ENCODE data around the gene FAM174C.

DNA sequence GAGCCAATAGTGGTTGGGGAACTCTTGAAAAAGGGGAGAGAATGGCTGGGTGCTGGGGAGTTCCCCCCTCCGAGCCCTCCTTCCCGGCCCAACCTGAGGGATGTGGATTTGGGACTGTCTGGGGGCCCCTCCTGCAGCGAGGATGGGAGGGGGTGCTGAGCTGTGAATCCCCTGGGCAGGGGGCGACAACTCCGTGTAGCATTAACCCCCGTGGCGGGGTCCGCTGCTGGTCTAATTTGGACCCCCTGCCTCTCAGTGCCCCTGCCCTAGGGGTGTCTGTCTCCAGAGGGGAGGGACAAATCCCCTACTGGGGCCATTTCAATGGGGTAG is 17.2 kb upstream of the FAM174C start:
- TF ChIP-seq, protein P1, sequence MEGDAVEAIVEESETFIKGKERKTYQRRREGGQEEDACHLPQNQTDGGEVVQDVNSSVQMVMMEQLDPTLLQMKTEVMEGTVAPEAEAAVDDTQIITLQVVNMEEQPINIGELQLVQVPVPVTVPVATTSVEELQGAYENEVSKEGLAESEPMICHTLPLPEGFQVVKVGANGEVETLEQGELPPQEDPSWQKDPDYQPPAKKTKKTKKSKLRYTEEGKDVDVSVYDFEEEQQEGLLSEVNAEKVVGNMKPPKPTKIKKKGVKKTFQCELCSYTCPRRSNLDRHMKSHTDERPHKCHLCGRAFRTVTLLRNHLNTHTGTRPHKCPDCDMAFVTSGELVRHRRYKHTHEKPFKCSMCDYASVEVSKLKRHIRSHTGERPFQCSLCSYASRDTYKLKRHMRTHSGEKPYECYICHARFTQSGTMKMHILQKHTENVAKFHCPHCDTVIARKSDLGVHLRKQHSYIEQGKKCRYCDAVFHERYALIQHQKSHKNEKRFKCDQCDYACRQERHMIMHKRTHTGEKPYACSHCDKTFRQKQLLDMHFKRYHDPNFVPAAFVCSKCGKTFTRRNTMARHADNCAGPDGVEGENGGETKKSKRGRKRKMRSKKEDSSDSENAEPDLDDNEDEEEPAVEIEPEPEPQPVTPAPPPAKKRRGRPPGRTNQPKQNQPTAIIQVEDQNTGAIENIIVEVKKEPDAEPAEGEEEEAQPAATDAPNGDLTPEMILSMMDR (IDR thresholded peaks at IDR 0.05): no peak
- no peak for TF ChIP-seq EP300 (IDR thresholded peaks at IDR 0.05)

Measured in suprapubic skin (tissue), 3 donors.